Hypothalamus (tissue), 51 donors: ENCODE data around the gene MRPL49.

Experiments
- DNase-seq, 51 donors: peaks; one replicate each; lab custom pipeline; 2025; lab: John Stamatoyannopoulos, UW

Gene MRPL49

DNA sequence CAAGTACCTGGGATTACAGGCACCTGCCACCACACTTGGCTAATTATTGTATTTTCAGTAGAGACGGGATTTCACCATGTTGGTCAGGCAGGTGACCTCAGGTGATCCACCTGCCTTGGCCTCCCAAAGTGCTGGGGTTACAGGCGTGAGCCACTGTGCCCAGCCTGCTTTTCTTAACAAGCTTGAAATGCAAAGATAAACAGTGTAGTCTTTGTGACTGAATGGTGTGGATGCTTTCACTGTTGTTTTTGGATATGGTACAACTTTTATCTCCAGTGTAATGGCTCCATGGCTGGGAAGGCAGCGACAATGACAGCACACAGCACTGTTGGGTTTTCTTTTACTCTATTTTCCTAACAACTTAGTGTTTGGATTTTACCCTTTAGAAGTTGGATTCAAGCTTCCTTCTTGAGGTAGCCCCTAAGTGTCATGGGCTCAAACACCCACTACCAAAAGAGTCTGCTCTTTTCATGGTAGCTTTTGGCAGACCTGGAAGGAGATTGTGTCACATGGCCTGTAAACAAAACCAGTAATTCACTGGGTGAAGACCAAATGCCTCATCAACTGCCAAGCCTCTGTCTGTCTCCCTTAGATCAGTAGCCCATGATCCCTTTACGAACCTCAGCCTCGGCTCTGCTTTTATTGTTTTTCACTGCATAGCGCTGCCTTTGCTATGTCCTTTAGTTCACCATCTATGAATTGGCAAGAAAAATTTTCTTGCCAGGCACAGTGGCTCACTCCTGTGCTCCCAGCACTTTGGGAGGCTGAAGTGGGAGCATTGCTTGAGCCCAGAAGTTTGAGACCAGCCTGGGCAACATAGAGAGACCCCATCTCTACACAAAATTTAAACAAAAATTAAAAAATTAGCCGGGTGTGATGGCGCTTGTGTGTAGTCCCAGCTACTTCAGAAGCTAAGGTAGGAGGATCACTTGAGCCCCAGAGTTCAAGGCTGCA lies 19.7 kb upstream of the MRPL49 start:
- DNase-seq = peak in 20 of 51 donors; percentile 9 to 66 (median 30)

DNA sequence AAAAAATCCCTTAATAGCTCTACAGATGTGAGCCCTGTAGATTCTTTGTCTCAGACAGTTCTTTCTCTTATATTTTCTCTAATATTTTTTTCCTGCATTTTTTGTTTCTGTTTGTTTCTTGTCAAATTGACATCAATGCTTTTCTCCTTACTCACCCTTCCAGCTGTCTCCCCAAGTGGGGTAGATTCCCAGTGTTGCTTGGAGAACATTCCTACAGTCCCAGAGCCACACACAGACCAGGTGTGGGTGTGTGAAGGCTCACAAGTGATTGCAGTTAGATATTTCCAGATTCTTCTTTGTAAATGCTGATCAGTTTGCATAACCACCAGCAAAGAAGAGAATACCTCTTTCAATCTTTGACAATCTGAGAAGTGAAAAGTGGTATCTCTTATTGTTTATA lies 18.6 kb upstream of the MRPL49 start:
- DNase-seq = no peak

DNA sequence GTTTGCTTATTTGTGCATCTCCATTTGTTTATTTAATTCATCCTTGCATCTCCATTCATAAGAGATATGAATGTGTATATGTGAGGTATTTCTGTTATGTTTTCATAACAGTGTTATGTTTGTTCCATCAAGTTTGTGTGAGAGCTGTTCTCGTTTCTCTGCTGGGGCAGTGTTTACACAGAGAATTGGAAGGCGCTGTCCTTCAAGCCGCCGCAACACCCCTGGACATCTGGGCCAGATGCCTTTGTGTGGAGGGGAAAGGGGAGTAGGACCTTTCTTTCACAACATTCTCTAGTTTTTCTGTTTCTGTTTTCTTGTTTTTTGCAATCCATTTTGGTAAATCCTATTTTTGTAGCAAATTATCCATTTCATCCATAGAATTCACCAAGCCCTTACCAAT lies 17.5 kb upstream of the MRPL49 start:
- DNase-seq = peak in 1 of 51 donors; percentile 16

DNA sequence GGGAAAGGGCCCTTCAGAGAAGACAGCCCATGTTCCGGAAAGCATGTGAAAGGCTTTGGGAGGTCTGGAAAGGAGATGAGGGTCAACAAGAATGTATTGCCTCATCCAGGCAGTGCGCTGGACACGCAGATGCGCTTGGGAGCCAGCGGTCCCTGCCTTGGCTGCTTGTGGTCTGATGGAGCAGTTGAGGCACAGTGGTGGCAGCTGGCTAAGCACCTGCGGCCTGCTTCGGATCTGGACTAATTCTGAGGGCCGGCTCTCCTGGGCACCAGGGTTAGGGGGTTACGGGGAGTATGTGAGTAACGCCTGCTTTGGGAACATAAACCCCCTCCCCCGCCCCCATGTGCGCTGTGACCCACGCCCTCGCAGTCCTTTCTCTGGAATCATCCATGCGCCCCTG lies 15.0 kb upstream of the MRPL49 start:
- no peak for DNase-seq

DNA sequence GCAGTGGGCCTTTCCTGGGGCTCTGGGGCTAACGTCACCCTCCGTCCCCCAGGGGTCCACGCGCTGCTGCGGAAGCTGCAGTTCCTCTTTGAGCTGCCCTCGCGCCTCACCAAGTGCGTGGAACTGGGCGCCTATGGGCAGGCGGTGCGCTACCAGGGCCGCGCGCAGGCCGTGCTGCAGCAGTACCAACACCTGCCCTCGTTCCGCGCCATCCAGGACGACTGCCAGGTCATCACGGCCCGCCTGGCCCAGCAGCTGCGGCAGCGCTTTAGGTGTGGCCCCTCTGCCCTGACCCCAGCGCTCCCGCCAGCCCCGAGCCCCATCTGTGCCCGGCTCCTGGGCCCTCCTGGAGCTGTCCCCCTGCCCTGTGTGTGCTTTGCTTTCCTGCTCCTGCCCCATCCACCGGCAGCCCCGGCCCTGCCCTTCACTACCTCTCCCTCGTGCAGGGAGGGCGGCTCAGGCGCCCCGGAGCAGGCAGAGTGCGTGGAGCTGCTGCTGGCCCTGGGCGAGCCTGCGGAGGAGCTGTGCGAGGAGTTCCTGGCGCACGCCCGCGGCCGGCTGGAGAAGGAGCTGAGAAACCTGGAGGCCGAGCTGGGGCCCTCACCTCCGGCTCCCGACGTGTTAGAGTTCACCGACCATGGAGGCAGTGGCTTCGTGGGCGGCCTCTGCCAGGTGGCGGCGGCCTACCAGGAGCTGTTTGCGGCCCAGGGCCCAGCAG lies 14.2 kb upstream of the MRPL49 start:
- no peak for DNase-seq

DNA sequence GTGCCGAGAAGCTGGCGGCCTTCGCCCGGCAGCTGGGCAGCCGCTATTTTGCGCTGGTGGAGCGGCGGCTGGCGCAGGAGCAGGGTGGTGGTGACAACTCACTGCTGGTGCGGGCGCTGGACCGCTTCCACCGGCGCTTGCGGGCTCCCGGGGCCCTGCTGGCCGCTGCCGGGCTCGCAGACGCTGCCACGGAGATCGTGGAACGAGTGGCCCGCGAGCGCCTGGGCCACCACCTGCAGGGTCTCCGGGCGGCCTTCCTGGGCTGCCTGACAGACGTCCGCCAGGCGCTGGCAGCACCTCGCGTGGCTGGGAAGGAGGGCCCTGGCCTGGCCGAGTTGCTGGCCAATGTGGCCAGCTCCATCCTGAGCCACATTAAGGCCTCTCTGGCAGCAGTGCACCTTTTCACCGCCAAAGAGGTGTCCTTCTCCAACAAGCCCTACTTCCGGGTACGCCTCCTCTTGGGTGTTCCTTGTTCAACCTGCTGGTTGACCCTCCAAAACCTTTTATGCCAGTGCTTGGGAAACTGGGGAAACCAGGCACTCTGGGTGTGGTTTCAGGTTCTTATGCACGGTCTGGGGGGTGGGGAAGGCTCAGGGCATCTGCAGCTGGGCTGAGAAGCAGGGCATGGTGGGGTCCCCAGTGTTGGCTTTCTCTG lies 13.5 kb upstream of the MRPL49 start:
- DNase-seq = no peak

DNA sequence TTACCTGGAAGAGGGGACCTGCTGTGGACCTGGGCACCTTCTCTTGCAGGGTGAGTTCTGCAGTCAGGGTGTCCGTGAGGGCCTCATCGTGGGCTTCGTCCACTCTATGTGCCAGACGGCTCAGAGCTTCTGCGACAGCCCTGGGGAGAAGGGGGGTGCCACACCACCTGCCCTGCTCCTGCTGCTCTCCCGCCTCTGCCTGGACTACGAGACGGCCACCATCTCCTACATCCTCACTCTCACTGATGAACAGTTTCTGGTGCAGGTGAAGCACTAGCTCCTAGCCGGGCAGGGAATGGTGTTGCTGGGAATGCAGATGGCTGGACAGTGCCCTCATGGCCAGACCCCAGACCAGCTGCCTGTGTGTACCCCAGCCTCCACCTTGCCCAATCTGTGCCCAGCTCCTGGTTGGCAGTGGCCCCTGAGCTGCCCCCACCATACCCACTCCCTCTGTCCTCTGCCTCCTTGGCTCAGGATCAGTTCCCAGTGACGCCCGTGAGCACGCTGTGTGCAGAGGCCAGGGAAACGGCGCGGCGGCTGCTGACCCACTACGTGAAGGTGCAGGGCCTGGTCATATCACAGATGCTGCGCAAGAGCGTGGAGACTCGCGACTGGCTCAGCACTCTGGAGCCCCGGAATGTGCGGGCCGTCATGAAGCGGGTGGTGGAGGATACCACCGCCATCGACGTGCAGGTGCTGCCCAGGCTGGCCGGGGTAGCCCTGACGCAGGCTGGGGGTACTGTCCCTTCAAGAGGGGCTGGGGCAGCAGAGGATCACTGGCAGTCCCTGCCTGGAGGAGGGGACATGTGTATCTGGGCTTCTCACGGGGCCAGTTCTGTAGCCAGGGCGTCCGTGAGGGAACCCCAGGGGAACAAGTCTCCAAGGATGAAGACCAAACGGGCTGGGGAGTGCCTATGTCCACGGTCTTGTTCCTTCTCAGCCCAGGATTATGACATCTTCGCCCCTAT lies 12.6 kb upstream of the MRPL49 start:
- DNase-seq = no peak

DNA sequence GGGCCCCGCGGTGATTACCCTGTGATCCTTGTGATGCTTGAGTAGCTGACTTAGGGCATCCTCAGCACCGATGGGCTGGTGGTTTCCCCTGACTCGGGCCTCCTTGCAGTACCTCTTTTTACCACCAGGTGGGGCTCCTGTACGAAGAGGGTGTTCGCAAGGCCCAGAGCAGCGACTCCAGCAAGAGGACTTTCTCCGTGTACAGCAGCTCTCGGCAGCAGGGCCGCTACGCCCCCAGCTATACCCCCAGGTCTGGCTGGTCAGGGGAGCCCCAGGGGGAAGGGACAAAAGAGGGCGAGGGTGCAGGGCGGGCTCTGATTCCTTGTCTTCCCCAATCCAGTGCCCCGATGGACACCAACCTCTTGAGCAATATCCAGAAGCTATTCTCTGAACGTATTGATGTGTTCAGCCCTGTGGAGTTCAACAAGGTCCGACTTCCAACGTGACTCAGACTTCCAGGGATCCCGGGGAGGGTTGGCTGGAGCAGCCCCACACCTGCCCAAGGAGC lies 11.7 kb upstream of the MRPL49 start:
- peak in 50 of 51 donors; percentile 36 to 92 (median 76) for DNase-seq

DNA sequence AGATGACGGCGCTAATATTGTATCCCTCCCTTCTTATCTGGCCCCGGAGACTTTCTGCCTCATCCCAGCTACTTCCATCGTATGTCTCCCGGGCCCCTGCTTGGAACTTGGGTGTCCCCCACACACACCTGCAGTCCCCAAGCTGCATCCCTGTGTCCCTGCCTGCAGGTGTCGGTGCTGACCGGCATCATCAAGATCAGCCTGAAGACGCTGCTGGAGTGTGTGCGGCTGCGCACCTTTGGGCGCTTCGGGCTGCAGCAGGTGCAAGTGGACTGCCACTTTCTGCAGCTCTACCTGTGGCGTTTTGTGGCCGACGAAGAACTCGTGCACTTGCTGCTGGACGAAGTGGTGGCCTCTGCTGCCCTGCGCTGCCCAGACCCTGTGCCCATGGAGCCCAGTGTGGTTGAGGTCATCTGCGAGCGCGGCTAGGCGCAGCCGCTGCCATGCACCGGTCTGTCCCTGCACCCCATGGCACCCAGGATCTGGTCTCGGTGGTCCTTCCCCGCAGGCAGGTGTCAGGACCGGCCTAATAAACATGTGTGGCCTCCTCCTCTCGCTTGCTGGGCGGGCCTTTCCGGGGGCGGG lies 10.9 kb upstream of the MRPL49 start:
- DNase-seq = no peak

DNA sequence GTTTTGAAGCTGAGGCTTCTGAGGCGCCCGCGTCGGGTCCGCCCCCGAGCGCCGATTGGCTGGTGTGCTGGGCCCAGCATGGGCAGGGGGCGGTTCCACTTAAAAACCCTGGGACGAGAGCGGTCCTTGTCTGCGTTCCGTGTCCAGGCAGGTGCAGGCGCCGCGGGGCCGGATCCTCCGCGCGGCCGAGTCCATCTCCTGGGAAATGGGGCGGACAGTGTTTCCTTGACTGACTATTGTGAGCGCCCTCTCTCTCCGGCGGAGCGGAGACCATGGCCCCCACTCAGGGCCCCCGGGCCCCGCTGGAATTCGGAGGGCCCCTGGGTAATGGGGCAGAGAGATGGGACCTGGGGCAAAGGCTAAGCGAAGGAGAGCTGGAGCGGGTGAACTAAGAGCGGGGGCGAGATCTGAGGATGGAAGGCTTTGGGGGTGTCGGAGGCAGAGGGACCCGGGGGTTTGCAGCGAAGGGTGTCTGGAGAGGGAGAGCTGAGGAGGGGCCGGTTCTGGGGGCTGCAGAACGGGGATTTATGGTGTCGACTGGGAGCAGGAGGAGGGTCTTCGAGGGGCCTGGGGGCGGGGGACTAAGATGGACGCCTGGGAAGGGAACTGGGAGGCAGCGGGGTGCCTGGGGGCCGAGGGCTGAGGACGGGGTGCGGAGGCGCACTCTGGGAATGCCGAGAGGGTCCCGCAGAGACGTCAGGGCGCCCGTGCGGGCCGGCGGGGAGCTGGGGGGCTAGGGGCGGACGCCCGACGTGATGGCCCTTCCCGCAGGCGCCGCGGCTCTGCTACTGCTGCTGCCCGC lies 10.2 kb upstream of the MRPL49 start, which contains the start of gene TM7SF2:
TM7SF2 (plus strand) TSS at position 129 of the 802 bp plus-strand sequence; CDS start at position 273, 144 bp downstream.
- DNase-seq = peak; percentile 54 to 99 (median 94)

DNA sequence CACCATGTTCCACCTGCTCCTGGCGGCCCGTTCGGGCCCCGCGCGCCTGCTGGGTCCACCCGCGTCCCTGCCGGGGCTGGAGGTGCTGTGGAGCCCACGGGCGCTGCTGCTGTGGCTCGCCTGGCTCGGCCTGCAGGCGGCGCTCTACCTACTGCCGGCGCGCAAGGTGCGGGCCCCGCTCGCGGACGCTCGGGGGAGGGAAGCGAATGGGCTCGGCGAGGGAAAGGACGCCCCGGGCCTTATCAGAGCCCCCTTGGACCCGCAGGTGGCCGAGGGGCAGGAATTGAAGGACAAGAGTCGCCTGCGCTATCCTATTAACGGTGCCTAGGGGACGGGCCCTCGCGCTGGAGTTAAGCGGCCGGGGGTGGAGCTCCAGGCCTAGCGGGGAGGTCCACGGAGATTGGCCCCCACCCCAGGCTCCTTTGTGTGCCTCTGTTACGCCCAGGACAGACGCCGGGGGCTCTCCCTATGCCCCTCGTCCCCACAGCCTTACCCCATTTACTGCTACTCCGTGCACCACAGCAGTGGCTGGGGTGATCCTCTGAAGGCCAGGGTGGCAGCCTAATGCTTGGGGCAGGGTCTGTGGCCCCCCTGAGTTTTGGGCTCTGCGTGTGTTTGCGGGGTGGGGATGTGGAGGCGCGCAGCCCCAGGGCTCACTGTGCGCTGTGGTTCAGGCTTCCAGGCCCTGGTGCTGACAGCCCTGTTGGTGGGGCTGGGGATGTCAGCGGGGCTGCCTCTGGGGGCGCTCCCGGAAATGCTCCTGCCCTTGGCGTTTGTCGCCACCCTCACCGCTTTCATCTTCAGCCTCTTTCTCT lies 9.4 kb upstream of the MRPL49 start:
- DNase-seq = peak in 41 of 51 donors; percentile 23 to 71 (median 42)

DNA sequence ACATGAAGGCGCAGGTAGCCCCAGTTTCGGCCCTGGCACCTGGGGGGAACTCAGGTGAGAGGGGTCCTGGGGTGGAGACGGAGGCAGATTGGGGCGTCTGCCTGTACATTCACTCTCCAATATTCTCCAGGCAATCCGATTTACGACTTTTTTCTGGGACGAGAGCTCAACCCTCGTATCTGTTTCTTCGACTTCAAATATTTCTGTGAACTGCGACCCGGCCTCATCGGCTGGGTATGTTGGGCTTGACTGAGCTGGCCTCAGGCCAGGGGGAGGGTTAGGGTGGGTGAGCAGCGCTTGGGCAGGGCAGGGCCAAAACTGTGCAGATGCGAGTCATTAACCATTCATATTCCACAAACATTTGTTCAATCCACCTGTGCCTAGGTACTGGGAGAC lies 8.8 kb upstream of the MRPL49 start:
- DNase-seq = no peak

DNA sequence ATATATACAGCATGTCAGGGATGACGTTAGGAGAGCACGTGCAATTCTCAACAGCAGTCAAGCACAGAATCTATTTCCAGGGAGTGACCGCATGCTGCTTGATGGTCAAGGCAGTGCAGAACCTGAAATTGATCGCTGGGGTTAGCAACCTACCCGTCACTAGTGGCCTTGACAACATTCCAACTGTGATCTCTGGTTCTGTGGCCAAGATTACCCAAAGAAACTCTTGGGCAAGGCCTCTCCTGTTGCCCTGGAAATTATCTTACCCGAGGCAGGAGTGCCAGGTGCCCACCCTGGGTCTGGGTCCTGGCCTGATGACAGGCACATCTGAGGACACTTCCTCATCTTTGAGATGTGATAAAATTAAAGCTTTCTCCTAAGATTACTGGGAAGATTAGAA lies 8.3 kb upstream of the MRPL49 start:
- no peak for DNase-seq

DNA sequence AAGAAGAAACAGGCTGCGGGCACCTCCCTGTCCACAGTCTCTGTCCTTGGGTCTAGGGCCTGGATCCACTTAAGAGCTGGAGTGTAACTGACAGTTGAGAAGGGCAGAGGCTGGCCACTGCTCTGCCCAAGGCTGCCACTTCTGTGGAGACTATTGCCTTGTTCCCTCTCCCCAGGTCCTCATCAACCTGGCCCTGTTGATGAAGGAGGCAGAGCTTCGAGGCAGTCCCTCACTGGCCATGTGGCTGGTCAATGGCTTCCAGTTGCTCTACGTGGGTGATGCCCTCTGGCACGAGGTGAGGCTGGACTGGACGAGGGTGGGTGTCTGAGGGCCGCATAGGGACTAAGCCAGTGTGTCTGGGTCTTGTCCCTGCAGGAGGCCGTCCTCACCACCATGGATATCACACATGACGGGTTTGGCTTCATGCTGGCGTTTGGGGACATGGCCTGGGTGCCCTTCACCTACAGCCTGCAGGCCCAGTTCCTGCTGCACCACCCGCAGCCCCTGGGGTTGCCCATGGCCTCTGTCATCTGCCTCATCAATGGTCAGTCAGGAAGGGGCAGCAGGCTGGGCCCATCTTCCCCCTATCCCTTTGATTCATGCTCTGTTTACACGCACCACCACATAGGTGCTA lies 7.5 kb upstream of the MRPL49 start:
- no peak for DNase-seq

DNA sequence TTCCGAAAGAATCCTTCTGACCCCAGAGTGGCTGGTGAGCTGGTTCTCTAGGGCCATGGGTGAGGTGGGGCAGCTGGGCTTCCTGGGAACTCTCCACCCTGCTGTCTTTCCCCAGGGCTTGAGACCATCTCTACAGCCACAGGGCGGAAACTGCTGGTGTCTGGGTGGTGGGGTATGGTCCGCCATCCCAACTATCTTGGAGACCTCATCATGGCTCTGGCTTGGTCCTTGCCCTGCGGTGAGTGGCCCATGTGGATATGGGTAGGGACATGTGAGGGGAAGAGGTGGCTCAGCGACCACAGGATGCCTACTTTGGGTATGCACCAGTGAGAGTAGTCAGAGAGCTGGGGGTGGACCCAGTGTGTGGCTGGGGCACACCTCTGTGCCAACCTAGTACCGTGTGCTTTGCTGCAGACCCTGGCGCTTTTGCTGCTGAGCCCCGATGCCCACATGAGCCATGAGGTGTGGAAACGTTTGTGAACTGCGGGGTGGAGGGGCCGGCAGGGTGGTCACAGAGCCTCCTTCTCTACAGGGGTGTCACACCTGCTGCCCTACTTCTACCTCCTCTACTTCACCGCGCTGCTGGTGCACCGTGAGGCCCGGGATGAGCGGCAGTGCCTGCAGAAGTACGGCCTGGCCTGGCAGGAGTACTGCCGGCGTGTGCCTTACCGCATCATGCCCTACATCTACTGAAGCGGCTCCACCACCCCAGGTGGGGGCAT lies 6.6 kb upstream of the MRPL49 start:
- no peak for DNase-seq
